Stimulated activated CD4-positive, alpha-beta T cell treated with anti-CD3 and anti-CD28 coated beads, Interleukin-4, amount 100 ng/mL, for 24 hours (primary cell): ENCODE results near the gene C20orf141.
"Not testable (repeated sequence)": the region's sequence is repeated elsewhere in the genome, so short reads cannot be mapped to it uniquely, and the experiment has no call there.

Experiments used
- DNase-seq: peaks from one replicate; pipeline ENCODE4 v3.0.0-alpha.2; 2020

C20orf141 gene

GRCh38 chr20:2799688-2800520 is 14.9 kb upstream of the C20orf141 start:
- no peak for DNase-seq

DNA sequence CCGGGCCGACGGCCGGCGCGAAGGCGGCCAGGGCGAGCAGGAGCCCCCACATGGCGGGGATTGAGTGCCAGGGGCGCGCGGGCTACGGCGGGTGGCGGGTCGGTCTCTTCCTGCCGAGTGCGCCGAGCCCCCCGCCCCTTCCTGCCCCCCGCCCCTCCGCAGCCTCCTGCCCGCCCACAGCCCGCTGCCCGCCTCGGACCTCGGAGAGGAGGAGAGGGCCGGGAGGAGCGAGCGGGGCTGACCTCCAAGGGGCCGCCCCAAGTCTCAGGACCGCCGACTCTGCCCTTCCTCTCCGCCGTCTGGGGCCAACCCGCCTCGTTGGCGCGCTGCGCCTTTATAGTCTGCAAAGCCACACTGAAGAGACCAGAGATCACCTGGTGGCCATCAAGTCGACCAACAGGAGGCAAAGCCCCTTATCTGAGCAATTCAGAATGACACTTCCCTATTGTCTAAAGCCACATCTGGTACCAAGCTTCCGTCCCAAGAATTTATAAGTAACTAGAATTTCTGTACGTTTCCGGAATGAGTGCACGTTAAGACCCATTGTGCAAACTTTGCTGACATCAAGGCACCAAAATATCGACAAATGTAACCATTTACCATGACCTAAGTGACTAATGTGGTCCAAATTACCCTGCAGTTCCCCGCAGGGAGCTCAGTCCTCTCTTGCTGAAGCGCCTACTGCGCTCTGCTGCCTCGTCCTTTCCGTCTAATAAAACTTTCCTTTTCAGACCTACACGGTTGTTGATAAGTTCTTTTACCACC is 14.1 kb upstream of the C20orf141 start, which contains the start of gene CPXM1:
Gene CPXM1 (minus strand): TSS at position 107 of the 765 bp plus-strand sequence. CDS start 55 bp downstream, at position 52.
- no peak for DNase-seq

DNA sequence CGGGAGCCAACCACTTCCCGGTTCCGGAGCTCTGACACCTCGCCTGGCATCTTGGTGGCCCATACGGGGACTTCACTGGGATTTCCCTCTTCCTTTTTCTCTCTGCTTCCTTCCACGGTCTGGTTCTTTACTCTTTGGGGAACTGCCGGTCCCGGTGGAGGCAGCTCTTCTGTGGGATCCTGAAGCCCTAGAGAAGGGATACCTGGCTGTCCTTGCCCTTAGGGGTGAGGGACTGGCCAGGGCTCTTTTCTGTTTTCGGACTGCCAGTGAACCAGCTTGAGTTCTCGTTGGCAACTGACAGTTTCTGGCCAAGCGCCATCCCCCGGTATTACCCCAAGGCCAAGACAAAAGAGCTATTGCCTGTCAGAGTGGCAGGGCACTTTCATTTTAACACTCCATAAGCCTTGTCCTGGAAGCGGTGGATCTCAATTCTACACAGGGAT is 13.5 kb upstream of the C20orf141 start:
- no peak for DNase-seq

GRCh38 chr20:2804041-2804828 is 10.6 kb upstream of the C20orf141 start:
- no peak for DNase-seq

- no peak for DNase-seq
Observed at GRCh38 chr20:2804852-2805688, 9.7 kb upstream of the C20orf141 start.

- DNase-seq = no peak
Observed at GRCh38 chr20:2805689-2806350, 9.0 kb upstream of the C20orf141 start.

DNA sequence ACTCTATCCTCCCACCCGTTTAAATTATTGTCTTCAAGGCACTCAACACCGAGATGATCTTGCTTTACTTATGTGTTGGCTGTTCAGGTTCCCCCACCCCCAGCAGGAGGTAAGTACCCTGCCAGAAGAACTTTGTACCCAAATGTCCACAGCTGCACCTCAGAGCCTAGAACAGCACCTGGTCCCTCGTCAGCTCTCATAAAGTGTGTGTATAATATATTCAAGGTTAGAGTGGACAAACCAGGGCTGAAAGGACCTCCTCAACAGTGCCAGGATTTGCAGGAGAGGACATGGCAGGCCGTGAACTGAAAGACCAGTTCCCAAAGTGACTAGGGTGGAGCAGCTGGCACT is 8.5 kb upstream of the C20orf141 start:
- DNase-seq = no peak

DNA sequence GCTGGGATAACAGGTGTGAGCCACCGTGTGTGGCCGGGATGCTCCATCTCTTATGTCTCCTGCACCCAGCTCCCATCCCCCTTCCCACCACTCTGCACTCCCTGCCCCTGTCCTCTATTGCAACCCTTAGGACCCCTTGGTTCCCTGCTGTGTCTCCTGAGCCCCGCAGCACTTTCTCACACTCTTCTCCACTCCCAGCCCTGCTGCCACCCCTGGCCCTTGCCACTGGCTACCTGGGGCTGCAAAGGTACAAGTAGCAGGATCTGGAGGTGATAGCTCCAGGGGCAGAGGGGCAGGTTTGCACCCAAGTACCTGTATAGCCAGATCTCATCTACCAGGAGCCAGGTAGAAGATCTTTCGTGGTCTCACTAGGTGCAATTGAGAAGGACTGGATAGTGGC is 7.8 kb upstream of the C20orf141 start:
- DNase-seq = no peak

DNA sequence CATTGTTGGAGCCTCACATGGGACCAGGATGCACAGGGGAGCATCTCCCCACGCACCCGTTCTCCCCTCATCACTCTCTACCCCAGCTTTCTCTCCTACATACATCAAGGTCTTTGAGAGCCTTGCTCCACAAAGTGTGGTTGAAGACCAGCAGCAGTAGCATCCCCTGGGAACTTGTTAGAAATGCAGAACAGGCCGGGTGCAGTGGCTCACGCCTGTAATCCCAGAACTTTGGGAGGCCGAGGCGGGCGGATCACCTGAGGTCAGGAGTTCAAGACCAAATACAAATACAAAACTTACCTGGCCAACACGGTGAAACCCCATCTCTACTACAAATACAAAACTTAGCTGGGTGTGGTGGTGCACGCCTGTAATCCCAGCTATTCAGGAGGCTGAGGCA is 6.9 kb upstream of the C20orf141 start:
- not testable (repeated sequence) for DNase-seq

GRCh38 chr20:2809690-2810089 is 5.1 kb upstream of the C20orf141 start:
- no peak for DNase-seq

GRCh38 chr20:2812189-2812588 is 2.6 kb upstream of the C20orf141 start:
- no peak for DNase-seq

DNA sequence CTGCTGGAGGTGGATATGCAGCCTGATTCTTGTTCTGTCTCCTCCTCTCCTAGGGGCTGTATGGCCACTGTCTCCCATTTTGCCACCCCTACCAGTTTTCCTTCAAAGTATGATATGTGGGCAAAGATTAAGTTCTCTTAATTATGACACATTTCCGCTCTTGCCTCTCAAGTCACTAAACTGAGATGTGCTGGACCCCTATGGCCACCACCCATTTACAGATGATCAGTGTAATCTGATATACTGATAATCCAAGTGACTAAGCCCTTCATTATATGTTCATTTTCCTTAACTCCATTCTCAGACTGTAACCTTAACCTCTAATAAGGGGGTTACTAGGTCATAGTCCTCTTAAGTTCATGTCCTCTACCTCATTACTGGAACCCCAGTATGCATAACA is 711 bp upstream of the C20orf141 start:
- no peak for DNase-seq

GRCh38 chr20:2815242-2815900 is 584 bp downstream of the C20orf141 start:
- no peak for DNase-seq

DNA sequence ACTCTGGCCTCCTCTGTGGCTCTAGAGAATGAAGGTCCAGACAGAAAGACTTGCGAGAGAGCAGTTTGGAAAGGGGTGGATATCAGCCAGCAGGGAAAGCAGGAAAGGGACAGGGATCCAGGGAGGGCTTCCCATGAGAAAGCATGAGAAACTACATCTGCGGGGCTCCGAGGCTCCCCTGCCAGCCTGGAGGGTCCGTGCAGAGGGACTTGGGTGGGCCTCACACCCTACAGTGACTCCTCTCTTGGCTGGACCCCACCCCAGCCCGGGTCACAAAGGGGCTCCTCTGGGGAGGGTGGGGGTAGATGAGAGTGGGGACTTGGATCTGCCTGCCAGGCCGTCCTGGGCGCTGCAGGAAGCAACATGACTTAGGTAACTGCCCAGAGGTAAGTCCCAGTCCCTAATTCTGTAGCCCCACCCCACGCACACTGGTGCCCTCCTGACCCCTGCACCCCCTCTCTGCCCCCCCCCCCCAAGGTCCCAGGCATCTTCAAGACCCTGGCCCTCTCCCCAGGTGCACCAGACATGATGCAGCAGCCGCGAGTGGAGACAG is 1.3 kb downstream of the C20orf141 start, which contains the start of gene TMEM239:
Gene TMEM239 (plus strand): TSS at position 335 of the 553 bp plus-strand sequence. CDS start 191 bp downstream, at position 526.
- no peak for DNase-seq

- DNase-seq = no peak
Observed at GRCh38 chr20:2816583-2817340, 2.0 kb downstream of the C20orf141 start.

- DNase-seq = no peak
Observed at GRCh38 chr20:2817341-2817726, 2.5 kb downstream of the C20orf141 start.

GRCh38 chr20:2817891-2818595 is 3.3 kb downstream of the C20orf141 start:
- DNase-seq = no peak

DNA sequence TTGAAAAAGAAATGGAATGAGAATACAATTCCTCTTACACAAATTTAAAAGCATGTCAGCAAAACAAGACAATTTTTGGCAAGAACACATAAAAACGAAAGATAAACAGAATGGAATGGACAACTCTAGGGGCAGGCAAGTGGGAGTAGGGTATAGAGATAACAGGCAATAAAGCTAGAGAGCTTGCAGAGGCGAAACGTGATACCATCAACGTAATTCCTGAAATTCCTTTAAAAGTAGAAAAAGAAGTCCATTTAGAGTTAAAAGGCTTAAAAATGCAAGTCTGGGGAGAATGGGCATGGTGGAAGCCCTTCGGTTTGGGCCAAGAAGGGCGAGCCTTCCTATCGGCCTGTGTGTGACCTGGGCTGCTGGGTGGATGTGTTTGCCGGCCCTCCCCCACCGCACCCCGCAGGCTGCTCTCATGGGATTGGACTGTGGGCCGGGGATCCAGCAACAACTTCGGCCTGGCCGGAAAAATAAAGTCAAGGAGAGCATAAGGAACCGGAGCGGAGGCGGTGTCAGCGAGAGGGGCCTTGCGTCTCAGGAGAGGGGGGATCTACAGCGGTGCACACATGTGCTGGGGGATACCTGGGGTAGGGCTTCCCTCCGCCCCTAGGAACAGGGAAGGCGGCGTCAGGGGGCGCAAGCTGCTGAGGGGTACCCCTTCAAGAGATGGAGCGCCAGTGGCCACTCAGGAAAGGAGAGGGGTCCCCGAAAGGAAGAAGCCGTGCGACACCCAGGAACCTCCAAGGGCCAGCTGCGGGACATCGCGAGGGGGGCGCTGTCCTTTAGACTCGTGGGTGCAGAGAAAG is 5.5 kb downstream of the C20orf141 start:
- DNase-seq = no peak
